ENCODE measurements around the gene MISP. TPM values are rescaled to one million over a fixed set of nuclear protein-coding genes. Genes with fewer than 3 reads are reported as not detected.

Gene MISP
- total and polyA plus RNA-seq, 9 of the 15 experiments (the other 6 are each of a cell fraction or from before 2014, with no cell fraction given) = 0.04 to 0.29 (median 0.05) TPM; not detected in 5

DNA sequence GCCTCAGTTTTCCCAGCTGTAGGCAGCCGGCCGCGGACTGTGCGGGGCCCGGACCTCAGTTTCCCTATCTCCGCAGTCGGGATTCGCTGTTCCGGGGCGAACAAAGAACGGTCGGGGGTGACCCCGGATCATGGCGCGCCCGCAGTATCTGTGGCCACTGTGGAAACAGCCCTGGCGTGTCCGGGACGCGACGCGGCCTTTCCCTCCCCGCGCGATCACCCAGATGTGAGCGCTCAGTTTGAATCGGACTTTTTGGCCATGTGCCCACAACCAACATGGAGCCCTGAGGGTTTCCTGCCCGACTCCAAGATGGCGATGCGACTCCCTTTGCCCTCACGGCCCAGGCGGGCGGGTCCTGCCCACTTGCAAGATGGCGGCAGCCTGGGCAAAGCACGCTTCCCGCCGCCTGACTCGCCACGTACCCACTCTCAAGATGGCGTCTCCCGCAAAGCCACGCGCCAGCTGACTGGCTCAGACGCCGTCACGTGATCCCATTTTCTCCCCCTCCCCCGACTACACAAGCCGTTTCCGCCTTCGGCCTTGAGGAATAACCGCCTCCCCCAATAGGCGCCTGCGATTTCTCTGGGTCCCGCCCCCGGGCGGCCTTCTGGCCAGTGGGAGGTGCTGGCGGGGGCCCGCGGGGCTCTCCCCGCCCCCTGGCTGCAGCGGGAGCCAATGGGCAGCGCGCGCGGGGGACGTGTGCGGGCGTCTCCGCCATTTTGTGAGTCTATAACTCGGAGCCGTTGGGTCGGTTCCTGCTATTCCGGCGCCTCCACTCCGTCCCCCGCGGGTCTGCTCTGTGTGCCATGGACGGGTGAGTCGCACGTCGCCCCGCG lies 46.0 kb downstream of the MISP start, which contains the start of gene PTBP1 (continued):
- TF ChIP-seq, protein P1, sequence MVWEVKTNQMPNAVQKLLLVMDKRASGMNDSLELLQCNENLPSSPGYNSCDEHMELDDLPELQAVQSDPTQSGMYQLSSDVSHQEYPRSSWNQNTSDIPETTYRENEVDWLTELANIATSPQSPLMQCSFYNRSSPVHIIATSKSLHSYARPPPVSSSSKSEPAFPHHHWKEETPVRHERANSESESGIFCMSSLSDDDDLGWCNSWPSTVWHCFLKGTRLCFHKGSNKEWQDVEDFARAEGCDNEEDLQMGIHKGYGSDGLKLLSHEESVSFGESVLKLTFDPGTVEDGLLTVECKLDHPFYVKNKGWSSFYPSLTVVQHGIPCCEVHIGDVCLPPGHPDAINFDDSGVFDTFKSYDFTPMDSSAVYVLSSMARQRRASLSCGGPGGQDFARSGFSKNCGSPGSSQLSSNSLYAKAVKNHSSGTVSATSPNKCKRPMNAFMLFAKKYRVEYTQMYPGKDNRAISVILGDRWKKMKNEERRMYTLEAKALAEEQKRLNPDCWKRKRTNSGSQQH (CRISPR knock-in tag; IDR thresholded peaks at IDR 0.05) = no peak
- TF ChIP-seq ZNF217 (CRISPR knock-in tag; IDR thresholded peaks at IDR 0.05) (no peak), ZKSCAN8 (CRISPR knock-in tag; IDR thresholded peaks at IDR 0.05) (no peak), CBX3 (IDR thresholded peaks at IDR 0.05; ENCODE audit: borderline replicate concordance in 1 of 2, low read length in 2 of 2) (peak in 1 of 2 experiments; percentile 48; a peak in 1 of 3 replicates), HNRNPK (IDR thresholded peaks at IDR 0.05; ENCODE audit: low read depth, low read length, poor library complexity, severe bottlenecking) (no peak), KDM2B (CRISPR knock-in tag; IDR thresholded peaks at IDR 0.05) (no peak), ZNF253 (CRISPR knock-in tag; conservative IDR thresholded peaks at IDR 0.05) (no peak), CBFA2T2 (conservative IDR thresholded peaks at IDR 0.05) (peak; percentile 96), ZNF766 (CRISPR knock-in tag; conservative IDR thresholded peaks at IDR 0.05) (peak; percentile 98), SP1 (CRISPR knock-in tag; IDR thresholded peaks at IDR 0.05) (peak; percentile 98), POLR2AphosphoS2 (IDR thresholded peaks at IDR 0.05; ENCODE audit: low read length) (no peak), KDM4B (IDR thresholded peaks at IDR 0.05; ENCODE audit: borderline replicate concordance in 2 of 2, low read depth in 1 of 2) (no peak; a peak in 1 of 4 replicates), PTTG1 (tag; IDR thresholded peaks at IDR 0.05; ENCODE audit: low read depth) (no peak), ZFP36 (IDR thresholded peaks at IDR 0.05; ENCODE audit: low read depth, low read length, partially characterized antibody) (no peak)
- TF ChIP-seq, protein P2, sequence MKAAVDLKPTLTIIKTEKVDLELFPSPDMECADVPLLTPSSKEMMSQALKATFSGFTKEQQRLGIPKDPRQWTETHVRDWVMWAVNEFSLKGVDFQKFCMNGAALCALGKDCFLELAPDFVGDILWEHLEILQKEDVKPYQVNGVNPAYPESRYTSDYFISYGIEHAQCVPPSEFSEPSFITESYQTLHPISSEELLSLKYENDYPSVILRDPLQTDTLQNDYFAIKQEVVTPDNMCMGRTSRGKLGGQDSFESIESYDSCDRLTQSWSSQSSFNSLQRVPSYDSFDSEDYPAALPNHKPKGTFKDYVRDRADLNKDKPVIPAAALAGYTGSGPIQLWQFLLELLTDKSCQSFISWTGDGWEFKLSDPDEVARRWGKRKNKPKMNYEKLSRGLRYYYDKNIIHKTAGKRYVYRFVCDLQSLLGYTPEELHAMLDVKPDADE (conservative IDR thresholded peaks at IDR 0.05; ENCODE audit: control insufficient read depth, low read depth, low read length) = peak; percentile 97
- TF ChIP-seq, protein P3, sequence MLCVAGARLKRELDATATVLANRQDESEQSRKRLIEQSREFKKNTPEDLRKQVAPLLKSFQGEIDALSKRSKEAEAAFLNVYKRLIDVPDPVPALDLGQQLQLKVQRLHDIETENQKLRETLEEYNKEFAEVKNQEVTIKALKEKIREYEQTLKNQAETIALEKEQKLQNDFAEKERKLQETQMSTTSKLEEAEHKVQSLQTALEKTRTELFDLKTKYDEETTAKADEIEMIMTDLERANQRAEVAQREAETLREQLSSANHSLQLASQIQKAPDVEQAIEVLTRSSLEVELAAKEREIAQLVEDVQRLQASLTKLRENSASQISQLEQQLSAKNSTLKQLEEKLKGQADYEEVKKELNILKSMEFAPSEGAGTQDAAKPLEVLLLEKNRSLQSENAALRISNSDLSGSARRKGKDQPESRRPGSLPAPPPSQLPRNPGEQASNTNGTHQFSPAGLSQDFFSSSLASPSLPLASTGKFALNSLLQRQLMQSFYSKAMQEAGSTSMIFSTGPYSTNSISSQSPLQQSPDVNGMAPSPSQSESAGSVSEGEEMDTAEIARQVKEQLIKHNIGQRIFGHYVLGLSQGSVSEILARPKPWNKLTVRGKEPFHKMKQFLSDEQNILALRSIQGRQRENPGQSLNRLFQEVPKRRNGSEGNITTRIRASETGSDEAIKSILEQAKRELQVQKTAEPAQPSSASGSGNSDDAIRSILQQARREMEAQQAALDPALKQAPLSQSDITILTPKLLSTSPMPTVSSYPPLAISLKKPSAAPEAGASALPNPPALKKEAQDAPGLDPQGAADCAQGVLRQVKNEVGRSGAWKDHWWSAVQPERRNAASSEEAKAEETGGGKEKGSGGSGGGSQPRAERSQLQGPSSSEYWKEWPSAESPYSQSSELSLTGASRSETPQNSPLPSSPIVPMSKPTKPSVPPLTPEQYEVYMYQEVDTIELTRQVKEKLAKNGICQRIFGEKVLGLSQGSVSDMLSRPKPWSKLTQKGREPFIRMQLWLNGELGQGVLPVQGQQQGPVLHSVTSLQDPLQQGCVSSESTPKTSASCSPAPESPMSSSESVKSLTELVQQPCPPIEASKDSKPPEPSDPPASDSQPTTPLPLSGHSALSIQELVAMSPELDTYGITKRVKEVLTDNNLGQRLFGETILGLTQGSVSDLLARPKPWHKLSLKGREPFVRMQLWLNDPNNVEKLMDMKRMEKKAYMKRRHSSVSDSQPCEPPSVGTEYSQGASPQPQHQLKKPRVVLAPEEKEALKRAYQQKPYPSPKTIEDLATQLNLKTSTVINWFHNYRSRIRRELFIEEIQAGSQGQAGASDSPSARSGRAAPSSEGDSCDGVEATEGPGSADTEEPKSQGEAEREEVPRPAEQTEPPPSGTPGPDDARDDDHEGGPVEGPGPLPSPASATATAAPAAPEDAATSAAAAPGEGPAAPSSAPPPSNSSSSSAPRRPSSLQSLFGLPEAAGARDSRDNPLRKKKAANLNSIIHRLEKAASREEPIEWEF (CRISPR knock-in tag; IDR thresholded peaks at IDR 0.05) = peak; percentile 74; the same call in 1 of the 2 replicates
- TF ChIP-seq, protein P4, sequence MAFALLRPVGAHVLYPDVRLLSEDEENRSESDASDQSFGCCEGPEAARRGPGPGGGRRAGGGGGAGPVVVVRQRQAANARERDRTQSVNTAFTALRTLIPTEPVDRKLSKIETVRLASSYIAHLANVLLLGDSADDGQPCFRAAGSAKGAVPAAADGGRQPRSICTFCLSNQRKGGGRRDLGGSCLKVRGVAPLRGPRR (CRISPR knock-in tag; IDR thresholded peaks at IDR 0.05) = no peak
